ENCODE measurements around the gene ZMPSTE24.

DNA sequence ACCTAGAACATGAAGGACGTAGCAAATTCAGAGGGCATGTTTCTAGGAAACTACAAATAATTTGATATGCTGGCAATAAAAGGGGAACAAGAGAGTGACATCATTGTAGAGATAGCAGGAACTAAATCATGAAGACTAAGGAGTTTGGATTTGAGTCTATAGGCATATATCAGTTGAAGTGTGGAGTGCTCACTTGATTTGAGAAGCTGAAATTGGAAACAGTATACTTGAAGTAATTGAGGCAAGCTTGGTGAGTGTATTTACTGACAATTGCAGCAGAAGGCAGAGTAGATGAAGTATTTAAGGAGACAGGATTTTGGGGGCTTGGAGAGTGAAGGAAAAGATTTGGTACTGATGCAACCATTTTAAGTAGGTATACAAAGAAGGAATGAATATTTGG is 16.7 kb upstream of the ZMPSTE24 start:
- TF ChIP-seq CTCF (IDR thresholded peaks at IDR 0.05) (no peak), POLR2A (IDR thresholded peaks at IDR 0.05) (no peak)
